ENCODE measurements around the gene TUBA1C. TPM values are rescaled to one million over a fixed set of nuclear protein-coding genes. Genes with fewer than 3 reads are reported as not detected.
"Not testable (repeated sequence)": the region's sequence is repeated elsewhere in the genome, so short reads cannot be mapped to it uniquely, and the experiment has no call there.

TUBA1C gene
- total and polyA plus RNA-seq, 2 of the 4 experiments (the other 2 are of a cell fraction) = 1,420 to 2,555 TPM

DNA sequence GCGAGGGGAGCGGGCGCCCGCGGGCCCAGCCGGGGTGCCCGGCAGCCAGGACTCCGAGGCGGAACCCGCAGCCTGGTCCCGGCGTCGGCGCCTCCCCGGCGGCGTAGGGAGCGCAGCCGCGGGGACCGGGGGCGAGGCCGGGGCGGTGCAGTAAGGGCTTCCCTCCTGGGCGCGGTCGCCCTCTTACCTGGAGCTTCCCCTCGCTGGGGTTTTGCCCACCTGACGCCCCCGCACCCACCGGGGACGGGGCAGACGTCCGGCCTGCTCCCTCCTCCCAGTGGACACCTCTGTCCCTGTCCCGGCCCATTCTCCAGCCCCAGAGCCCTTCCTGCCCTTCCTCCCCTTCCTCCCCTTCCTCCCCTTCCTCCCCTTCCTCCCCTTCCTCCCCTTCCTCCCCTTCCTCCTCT is 413 bp upstream of the TUBA1C start:
- Histone ChIP-seq H3K14ac (replicated peaks; ENCODE audit: low read depth, low read length) (peak overlapping the region; percentile 85), H3K27ac (ENCODE audit: insufficient read depth, low read length) (peak overlapping the region; percentile 94), H2AK5ac (ENCODE audit: low read depth, low read length) (peak overlapping the region; percentile 98), H4K5ac (ENCODE audit: low read depth, low read length) (peak overlapping the region; percentile 74), H3K56ac (ENCODE audit: extremely low read depth, insufficient read depth, low read length) (peak overlapping the region; percentile 91), H3K4me2 (ENCODE audit: low read depth, low read length) (peak overlapping the region; percentile 84), H3K9me3 (ENCODE audit: control insufficient read depth, insufficient read depth, low read length) (no peaks in the 10 kb centered on the region), H4K20me1 (ENCODE audit: insufficient read depth, low read length) (peaks cover 50% of the 10 kb centered on the region), H3K4ac (ENCODE audit: low read depth, low read length) (peak overlapping the region; percentile 90), H3K36me3 (ENCODE audit: control insufficient read depth, insufficient read depth, low read length) (peaks cover 14% of the 10 kb centered on the region), H2AK9ac (replicated peaks; ENCODE audit: low read depth, low read length, poor library complexity) (peak overlapping the region; percentile 100), H3K9me1 (ENCODE audit: insufficient read depth, low read length) (peaks cover 23% of the 10 kb centered on the region), H2BK15ac (ENCODE audit: low read depth, low read length) (0 out of 3 replicates have a peak overlapping the region, but pooled peaks have one; percentile 66), H2BK5ac (ENCODE audit: low read depth, low read length, poor library complexity, severe bottlenecking) (peak overlapping the region; percentile 94), H4K91ac (ENCODE audit: insufficient read depth, low read depth, low read length) (peak overlapping the region; percentile 64), H3K4me3 (ENCODE audit: insufficient read depth, low read depth, low read length) (peak overlapping the region; percentile 77), H3K18ac (ENCODE audit: low read depth, low read length) (peak overlapping the region; percentile 55), H3K27me3 (ENCODE audit: control insufficient read depth, insufficient read depth, low read length) (no peaks in the 10 kb centered on the region), H3K4me1 (ENCODE audit: control insufficient read depth, insufficient read depth, low read length) (peaks cover 21% of the 10 kb centered on the region), H3K9ac (ENCODE audit: low read depth, low read length) (peak overlapping the region; percentile 83), H2AFZ (replicated peaks; ENCODE audit: low read length, poor library complexity) (peak overlapping the region; percentile 92), H2BK20ac (ENCODE audit: low read depth, low read length) (no peak overlapping the region), H4K8ac (ENCODE audit: low read depth in 2 of 2, low read length in 2 of 2) (peak overlapping the region; percentile 93 to 96), H3K79me1 (ENCODE audit: low read depth in 1 of 2, low read length in 2 of 2) (peaks cover 8 to 60% of the 10 kb centered on the region in 2 experiments; a peak in 3 of 4 replicates), H2BK120ac (ENCODE audit: low read depth, low read length) (peak overlapping the region; percentile 69), H3K23ac (ENCODE audit: low read depth, low read length) (peak overlapping the region; percentile 77)
- intact Hi-C loops (cut with micrococcal nuclease) = loop anchor here (2.0 to 10.0 kb wide), 2 partner anchors 76 to 130 kb away; partner anchors contain the start of genes TUBA1A and TUBA1B
- dilution Hi-C loops (cut with HindIII; ENCODE audit: low sequenced_read_pairs, unreplicated experiment) = no loop called here
- BruUV-seq (replicated peaks) = no TSS peak
- CTCF ChIA-PET = interaction anchor here (0.6 to 1.1 kb wide), 2 partner anchors 83 to 193 kb away, joined by 4 read pairs; no protein-coding TSS in a partner anchor
- peak; percentile 22 for ATAC-seq (ENCODE audit: low read depth)
- TF ChIP-seq SMC3 (IDR thresholded peaks at IDR 0.05; ENCODE audit: low read depth, low read length) (no peak), MAFK (IDR thresholded peaks at IDR 0.05; ENCODE audit: low read depth, low read length) (no peak)
- POLR2A ChIA-PET (ENCODE audit: unreplicated experiment) = interaction anchor here (1.4 kb wide), 1 partner anchor 20 kb away, joined by 6 read pairs; no protein-coding TSS in a partner anchor
- DNase-seq = no peak
- WGBS, 2 experiments (ENCODE audit: extremely low coverage in 2 of 2, insufficient read length in 1 of 2) = 0% methylated on average over 17 of the region's 35 CpGs; no CpG with 5 or more reads in 1 of the 2 experiments
- in situ Hi-C loops (cut with MboI; ENCODE audit: low sequenced_read_pairs) = no loop called here

DNA sequence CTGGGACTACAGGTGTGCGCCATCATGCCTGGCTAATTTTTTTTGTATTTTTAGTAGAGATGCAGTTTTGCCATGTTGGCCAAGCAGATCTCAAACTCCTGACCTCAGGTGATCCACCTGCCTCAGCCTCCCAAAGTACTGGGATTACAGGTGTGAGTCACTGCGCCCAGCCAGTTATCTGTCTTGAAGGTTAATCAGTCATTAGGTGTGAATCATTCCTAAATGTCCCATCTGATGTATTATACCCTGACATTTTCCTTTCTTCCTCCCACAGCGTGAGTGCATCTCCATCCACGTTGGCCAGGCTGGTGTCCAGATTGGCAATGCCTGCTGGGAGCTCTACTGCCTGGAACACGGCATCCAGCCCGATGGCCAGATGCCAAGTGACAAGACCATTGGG is 4.3 kb downstream of the TUBA1C start:
- not testable (repeated sequence) for BruUV-seq (replicated peaks); DNase-seq
- peaks cover 86% of the 10 kb centered on the region for H4K20me1 ChIP-seq (ENCODE audit: insufficient read depth, low read length)

More for the DNA sequence above, 4.3 kb downstream of the TUBA1C start:
- H2BK15ac ChIP-seq (ENCODE audit: low read depth, low read length); H3K4ac ChIP-seq (ENCODE audit: low read depth, low read length); H3K18ac ChIP-seq (ENCODE audit: low read depth, low read length); H2BK20ac ChIP-seq (ENCODE audit: low read depth, low read length); H3K4me3 ChIP-seq (ENCODE audit: insufficient read depth, low read depth, low read length); H2AK9ac ChIP-seq (replicated peaks; ENCODE audit: low read depth, low read length, poor library complexity); H2AFZ ChIP-seq (replicated peaks; ENCODE audit: low read length, poor library complexity); H3K27me3 ChIP-seq (ENCODE audit: control insufficient read depth, insufficient read depth, low read length); H4K91ac ChIP-seq (ENCODE audit: insufficient read depth, low read depth, low read length); H2BK120ac ChIP-seq (ENCODE audit: low read depth, low read length); dilution Hi-C loops (cut with HindIII; ENCODE audit: low sequenced_read_pairs, unreplicated experiment); H3K9ac ChIP-seq (ENCODE audit: low read depth, low read length); H3K56ac ChIP-seq (ENCODE audit: extremely low read depth, insufficient read depth, low read length); H3K23ac ChIP-seq (ENCODE audit: low read depth, low read length); H3K9me3 ChIP-seq (ENCODE audit: control insufficient read depth, insufficient read depth, low read length); H4K5ac ChIP-seq (ENCODE audit: low read depth, low read length); H2AK5ac ChIP-seq (ENCODE audit: low read depth, low read length); ATAC-seq (ENCODE audit: low read depth); H2BK5ac ChIP-seq (ENCODE audit: low read depth, low read length, poor library complexity, severe bottlenecking); H4K8ac ChIP-seq (ENCODE audit: low read depth in 2 of 2, low read length in 2 of 2); in situ Hi-C loops (cut with MboI; ENCODE audit: low sequenced_read_pairs): not testable (repeated sequence)
- WGBS, 2 experiments (ENCODE audit: extremely low coverage in 2 of 2, insufficient read length in 1 of 2) = no CpG with 5 or more reads among the region's 6 CpGs
- peaks cover 54% of the 10 kb centered on the region for H3K36me3 ChIP-seq (ENCODE audit: control insufficient read depth, insufficient read depth, low read length)
- ChIA-PET CTCF (interaction anchor here (0.6 to 1.1 kb wide), 3 partner anchors 15 to 278 kb away, joined by 3 to 5 read pairs (median 3); no protein-coding TSS in a partner anchor), POLR2A (ENCODE audit: unreplicated experiment) (interaction anchor here (0.5 to 1.2 kb wide), 3 partner anchors 8 to 81 kb away, joined by 3 to 10 read pairs (median 4); partner anchors contain the start of gene TUBA1A)
- 0 out of 2 replicates have a peak overlapping the region, but pooled peaks have one; percentile 61 for H3K14ac ChIP-seq (replicated peaks; ENCODE audit: low read depth, low read length)
- intact Hi-C loops (cut with micrococcal nuclease) = loop anchor here (10.0 kb wide), 1 partner anchor 134 kb away; the partner anchor contains the start of gene TUBA1B
- H3K4me1 ChIP-seq (ENCODE audit: control insufficient read depth, insufficient read depth, low read length) = peaks cover 10% of the 10 kb centered on the region
- H3K4me2 ChIP-seq (ENCODE audit: low read depth, low read length) = peak overlapping the region; percentile 72; the same call in 1 of the 2 replicates
- peak overlapping the region; percentile 44; the same call in 1 of the 2 replicates for H3K27ac ChIP-seq (ENCODE audit: insufficient read depth, low read length)
- peaks cover 25 to 72% of the 10 kb centered on the region in 2 experiments for H3K79me1 ChIP-seq (ENCODE audit: low read depth in 1 of 2, low read length in 2 of 2)
- peaks cover 21% of the 10 kb centered on the region for H3K9me1 ChIP-seq (ENCODE audit: insufficient read depth, low read length)

All from IMR-90 (cell line).